GM12891 (cell line): ENCODE data around the gene TLR5.

ENCODE experiments used
- POLR2A ChIP-seq: IDR thresholded peaks from 2 replicates; pipeline ENCODE4 v1.6.1; 2011; ENCODE audit warnings: low read depth, low read length, control low read depth
- POLR2AphosphoS5 ChIP-seq: IDR thresholded peaks from 2 replicates; pipeline ENCODE4 v1.6.1; 2011; ENCODE audit warnings: low read depth, low read length, control low read depth
- POU2F2 ChIP-seq: IDR thresholded peaks from 2 replicates; pipeline ENCODE4 v1.6.1; 2011; ENCODE audit warnings: low read depth, mild to moderate bottlenecking, control low read depth, low read length, moderate library complexity
- TAF1 ChIP-seq: IDR thresholded peaks from 2 replicates; pipeline ENCODE4 v1.6.1; 2011; ENCODE audit warnings: low read depth, low read length, control low read depth

GRCh38 chr1:223144431-223144830 is 1.4 kb upstream of the TLR5 start:
- TF ChIP-seq POLR2A = no peak
- TF ChIP-seq POLR2AphosphoS5 = no peak
- no peak for TF ChIP-seq TAF1
- TF ChIP-seq POU2F2 = no peak
